Common myeloid progenitor, CD34-positive (primary cell): Measurements from ENCODE around the gene XIRP2.

Source experiments
- CTCF ChIA-PET: fragments of 350-600 bp; sonication (Branson Sonifier 250); formaldehyde crosslinking; loops from one replicate; lab custom pipeline; 2021; ENCODE audit warnings: antibody characterized with exemption; lab: Charles Lee
- POLR2A ChIA-PET: fragments of 350-600 bp; sonication (Branson Sonifier 250); formaldehyde crosslinking; loops from one replicate; lab custom pipeline; 2021; ENCODE audit warnings: antibody characterized with exemption; lab: Charles Lee
- DNase-seq, 3 donors: peaks; one replicate each; pipeline versions ENCODE4 v3.0.0 to v3.0.0-alpha.2; 2013
- H3K27ac ChIP-seq, 2 experiments: 1 replicate in 1 of 2; 2 replicates in 1 of 2; pipeline ENCODE4 v1.7.0; 2013; ENCODE audit warnings: inconsistent platforms in 2 of 2, low read length in 2 of 2, mild to moderate bottlenecking in 2 of 2, low read depth in 1 of 2, moderate library complexity in 1 of 2; ENCODE audit not compliant: severe bottlenecking in 2 of 2, insufficient read depth in 1 of 2, poor library complexity in 1 of 2
- H3K27me3 ChIP-seq, 5 experiments: replicated peaks in 2 of 5; 1 replicate in 3 of 5; 2 replicates in 2 of 5; pipeline versions ENCODE4 v1.6.1 to v1.7.0; 2013; ENCODE audit warnings: low read length in 4 of 5, mild to moderate bottlenecking in 2 of 5, moderate library complexity in 2 of 5, inconsistent platforms in 1 of 5; ENCODE audit not compliant: insufficient read depth in 5 of 5, control insufficient read depth in 4 of 5
- H3K36me3 ChIP-seq, 4 experiments: 1 replicate in 2 of 4; 2 replicates in 2 of 4; pipeline versions ENCODE4 v1.6.1 to v1.7.0; 2013; ENCODE audit warnings: low read length in 3 of 4, control low read depth in 1 of 4, mild to moderate bottlenecking in 1 of 4; ENCODE audit not compliant: control insufficient read depth in 4 of 4, insufficient read depth in 4 of 4
- H3K4me1 ChIP-seq, 4 experiments: 1 replicate in 3 of 4; 2 replicates in 1 of 4; pipeline versions ENCODE4 v1.6.1 to v1.7.1; 2013; ENCODE audit warnings: low read length in 3 of 4, mild to moderate bottlenecking in 3 of 4, control low read depth in 1 of 4, inconsistent platforms in 1 of 4, moderate library complexity in 1 of 4; ENCODE audit not compliant: control insufficient read depth in 4 of 4, insufficient read depth in 4 of 4; ENCODE audit errors: control extremely low read depth in 1 of 4
- H3K4me3 ChIP-seq, 7 experiments: 1 replicate in 4 of 7; 2 replicates in 3 of 7; pipeline versions ENCODE4 v1.5.1 to v1.7.0; 2013; ENCODE audit warnings: mild to moderate bottlenecking in 7 of 7, low read length in 6 of 7, moderate library complexity in 6 of 7, inconsistent platforms in 2 of 7, low read depth in 2 of 7, control low read depth in 1 of 7; ENCODE audit not compliant: insufficient read depth in 4 of 7, control insufficient read depth in 1 of 7; ENCODE audit errors: extremely low read depth in 1 of 7
- H3K9me3 ChIP-seq, 5 experiments: 1 replicate in 4 of 5; 2 replicates in 1 of 5; pipeline versions ENCODE4 v1.6.1 to v1.7.1; 2013; ENCODE audit warnings: low read length in 4 of 5, mild to moderate bottlenecking in 2 of 5, inconsistent platforms in 1 of 5, low read depth in 1 of 5, moderate library complexity in 1 of 5; ENCODE audit not compliant: control insufficient read depth in 4 of 5, insufficient read depth in 2 of 5; ENCODE audit errors: control extremely low read depth in 1 of 5
- whole genome bisulfite sequencing: methylation state at CpG from one replicate; pipeline ENCODE4 v1.1.5; 2013; ENCODE audit not compliant: insufficient coverage; 5-methylcytosine and 5-hydroxymethylcytosine counted together

The XIRP2 gene

DNA sequence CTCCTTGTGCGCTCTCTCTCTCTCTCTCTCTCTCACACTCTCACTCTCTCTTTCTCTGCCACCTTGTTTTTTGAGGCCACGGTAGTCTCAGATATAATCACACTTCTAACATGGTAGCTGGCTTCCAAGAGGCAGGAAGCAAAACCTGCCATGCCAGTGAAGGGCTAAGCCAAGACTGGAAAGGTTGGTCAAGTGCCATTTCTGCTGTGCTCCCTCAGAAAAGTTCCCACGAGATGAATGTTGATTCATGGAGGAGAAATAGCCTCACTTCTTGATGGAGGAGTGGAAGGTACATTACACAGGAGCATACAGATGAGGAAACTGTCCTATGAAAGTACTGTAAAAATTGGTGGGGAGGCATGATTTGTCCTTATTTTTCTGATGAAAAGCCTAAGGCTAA lies 237.9 kb downstream of the XIRP2 start:
- Histone ChIP-seq H3K9me3 (no peaks in the 10 kb centered on the region), H3K27ac (no peak overlapping the region), H3K27me3 (no peaks in the 10 kb centered on the region), H3K4me1 (peaks cover 13 to 29% (median 15%) of the 10 kb centered on the region in 4 experiments), H3K36me3 (no peaks in the 10 kb centered on the region), H3K4me3 (no peak overlapping the region)
- POLR2A ChIA-PET = interaction anchor here (0.7 kb wide), 1 partner anchor 70 kb away, joined by 3 read pairs; no protein-coding TSS in a partner anchor
- 77% methylated on average over 2 of the region's 3 CpGs for WGBS
- CTCF ChIA-PET = interaction anchor here (0.8 to 6.5 kb wide), 6 partner anchors 8 to 994 kb away, joined by 3 to 53 read pairs (median 6); no protein-coding TSS in a partner anchor
- DNase-seq = no peak

DNA sequence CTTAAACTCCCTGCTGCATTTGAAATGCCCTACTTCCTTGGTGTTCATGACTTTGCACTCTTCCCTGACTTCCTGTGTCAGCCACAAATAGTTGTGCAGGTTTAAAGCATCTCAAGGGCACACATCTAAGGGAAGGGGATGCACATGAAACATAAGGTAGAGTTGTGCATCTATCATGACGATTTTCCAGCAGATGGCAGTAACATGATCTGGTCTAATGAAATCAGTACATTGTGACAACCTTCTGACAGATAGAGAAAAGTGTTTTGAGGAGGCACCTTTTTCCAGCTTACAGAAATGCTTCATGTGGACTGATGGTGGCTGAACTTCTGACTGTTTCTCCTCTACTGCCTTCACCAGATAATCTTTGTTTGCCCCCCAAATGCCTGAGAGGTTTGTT lies 238.9 kb downstream of the XIRP2 start:
- H3K36me3 ChIP-seq = no peaks in the 10 kb centered on the region
- DNase-seq = peak; percentile 57 to 75 (median 74)
- H3K4me3 ChIP-seq = no peak overlapping the region
- ChIA-PET POLR2A (interaction anchor here (1.2 kb wide), 1 partner anchor 11 kb away, joined by 3 read pairs; no protein-coding TSS in a partner anchor), CTCF (interaction anchor here (0.6 to 6.5 kb wide), 5 partner anchors 8 to 993 kb away, joined by 3 to 53 read pairs (median 7); no protein-coding TSS in a partner anchor)
- peaks cover 8 to 22% (median 10%) of the 10 kb centered on the region in 4 experiments for H3K4me1 ChIP-seq
- H3K27ac ChIP-seq = no peak overlapping the region
- no peaks in the 10 kb centered on the region for H3K27me3 ChIP-seq
- no peaks in the 10 kb centered on the region for H3K9me3 ChIP-seq
- no CpG with 5 or more reads among the region's 1 CpG for WGBS

DNA sequence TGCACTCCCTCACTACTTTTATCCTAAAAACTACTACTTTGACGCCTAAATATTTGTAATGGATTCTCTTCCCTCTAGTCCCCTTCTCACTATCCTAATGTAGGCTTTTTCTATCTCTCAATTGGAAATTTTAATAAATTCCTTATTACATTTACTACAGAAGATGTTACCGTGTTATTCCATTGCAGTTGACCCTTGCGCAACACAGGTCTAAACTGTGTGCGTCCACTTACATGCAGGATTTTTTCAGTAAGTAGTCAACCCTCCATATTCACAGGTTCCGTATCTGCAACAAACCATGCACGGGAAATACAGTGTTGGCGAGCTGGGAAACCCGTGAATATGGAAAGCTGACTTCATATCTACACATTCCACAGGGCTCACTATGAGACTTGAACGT lies 239.8 kb downstream of the XIRP2 start:
- Histone ChIP-seq H3K27me3 (no peaks in the 10 kb centered on the region), H3K4me3 (peak overlapping the region in 1 of 7 experiments; percentile 4), H3K4me1 (peaks cover 0 to 12% (median under 1%) of the 10 kb centered on the region in 4 experiments), H3K27ac (no peak overlapping the region), H3K36me3 (no peaks in the 10 kb centered on the region), H3K9me3 (no peaks in the 10 kb centered on the region)
- 94% methylated on average over 7 of the region's 9 CpGs for WGBS
- CTCF ChIA-PET = interaction anchor here (6.5 kb wide), 1 partner anchor 82 kb away, joined by 53 read pairs; no protein-coding TSS in a partner anchor
- DNase-seq = no peak
- POLR2A ChIA-PET = interaction anchor here (1.2 kb wide), 1 partner anchor 12 kb away, joined by 3 read pairs; no protein-coding TSS in a partner anchor

DNA sequence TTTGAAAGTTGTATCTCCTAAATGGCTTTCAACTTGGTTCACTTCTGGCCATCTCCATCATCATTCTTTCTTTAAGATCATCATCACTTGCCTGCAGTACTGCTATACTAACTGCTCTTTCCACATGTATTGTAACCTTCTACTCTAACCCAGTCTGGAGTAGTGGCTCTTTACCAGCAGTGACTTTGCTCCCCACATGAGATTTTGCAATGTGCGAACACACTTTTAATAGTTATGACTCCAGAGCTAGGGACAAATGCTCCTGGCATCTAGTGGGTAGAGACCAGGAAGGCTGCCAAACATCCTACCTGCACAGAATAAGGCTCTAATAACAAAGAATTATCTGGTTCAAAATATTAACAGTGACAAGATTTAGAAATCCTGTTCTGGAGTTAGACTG lies 243.8 kb downstream of the XIRP2 start:
- peaks cover 5 to 35% (median 12%) of the 10 kb centered on the region in 4 experiments for H3K4me1 ChIP-seq
- no peaks in the 10 kb centered on the region for H3K36me3 ChIP-seq
- H3K4me3 ChIP-seq = no peak overlapping the region
- no peaks in the 10 kb centered on the region for H3K27me3 ChIP-seq
- CTCF ChIA-PET = interaction anchor here (0.9 to 2.1 kb wide), 5 partner anchors 9 to 80 kb away, joined by 3 to 6 read pairs (median 5); no protein-coding TSS in a partner anchor
- no peak for DNase-seq
- no peak overlapping the region for H3K27ac ChIP-seq
- POLR2A ChIA-PET = no interaction called here
- H3K9me3 ChIP-seq = no peaks in the 10 kb centered on the region
- WGBS = 100% methylated on average over 1 of the region's 1 CpG

DNA sequence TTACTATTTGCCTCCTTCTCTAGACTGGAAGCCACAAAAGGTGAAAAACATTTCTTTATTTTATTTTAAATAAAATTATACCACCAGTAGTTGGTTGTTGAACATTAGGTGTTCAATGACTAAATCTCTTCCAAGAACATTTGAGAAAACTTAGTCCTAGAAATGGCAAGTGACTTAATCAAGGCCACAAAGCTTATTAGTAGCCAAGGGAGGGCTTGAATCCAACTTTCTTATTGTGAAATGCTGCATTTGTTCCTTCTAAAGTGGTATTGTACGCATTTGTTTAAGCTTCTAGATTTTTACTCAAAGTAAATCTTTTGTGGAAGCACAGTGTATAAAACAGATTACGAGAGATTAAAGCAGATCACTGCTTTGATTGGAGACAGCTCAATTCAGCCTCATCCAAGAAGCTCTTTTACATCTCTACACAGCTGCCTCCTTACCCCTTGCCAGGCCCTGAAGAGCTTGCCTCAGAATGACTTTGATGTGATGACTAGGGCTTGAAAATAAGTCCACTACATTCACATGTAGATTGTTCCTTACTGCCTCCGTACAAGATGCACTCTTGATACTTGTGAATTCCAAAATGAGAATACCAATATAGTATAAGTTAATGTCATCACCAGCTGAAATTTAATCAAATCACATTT lies 244.8 kb downstream of the XIRP2 start:
- H3K9me3 ChIP-seq = no peaks in the 10 kb centered on the region
- CTCF ChIA-PET = interaction anchor here (0.6 to 1.8 kb wide), 7 partner anchors 10 to 159 kb away, joined by 3 to 5 read pairs (median 3); partner anchors contain the start of gene B3GALT1
- no peak overlapping the region for H3K27ac ChIP-seq
- POLR2A ChIA-PET = no interaction called here
- no CpG with 5 or more reads among the region's 3 CpGs for WGBS
- H3K4me1 ChIP-seq = peaks cover 8 to 34% (median 13%) of the 10 kb centered on the region in 4 experiments
- DNase-seq = no peak
- H3K27me3 ChIP-seq = no peaks in the 10 kb centered on the region
- no peaks in the 10 kb centered on the region for H3K36me3 ChIP-seq
- H3K4me3 ChIP-seq = no peak overlapping the region

DNA sequence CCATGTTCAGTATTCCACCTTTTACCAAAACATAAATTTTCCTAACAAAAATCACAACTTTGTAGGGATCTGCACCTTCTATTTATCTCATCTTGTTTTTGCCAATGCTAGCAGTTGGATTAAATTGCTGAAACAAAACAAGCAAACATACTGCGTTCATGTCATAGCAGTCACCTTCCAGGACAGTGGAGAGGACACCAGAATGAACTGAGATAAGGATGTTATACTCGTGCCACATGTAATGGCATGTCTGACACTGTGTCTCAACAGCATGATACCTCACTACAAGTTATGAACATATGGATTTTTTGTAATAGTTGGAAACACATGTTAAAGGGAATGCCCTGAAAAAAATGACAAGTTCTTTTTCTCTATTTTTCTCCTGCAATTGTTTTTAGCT lies 245.3 kb downstream of the XIRP2 start:
- no CpG with 5 or more reads among the region's 2 CpGs for WGBS
- ChIA-PET CTCF (interaction anchor here (1.0 to 1.8 kb wide), 6 partner anchors 8 to 159 kb away, joined by 3 to 5 read pairs (median 4); partner anchors contain the start of gene B3GALT1), POLR2A (no interaction called here)
- no peak for DNase-seq
- peaks cover 8 to 34% (median 13%) of the 10 kb centered on the region in 4 experiments for H3K4me1 ChIP-seq
- no peak overlapping the region for H3K27ac ChIP-seq
- no peaks in the 10 kb centered on the region for H3K27me3 ChIP-seq
- H3K36me3 ChIP-seq = no peaks in the 10 kb centered on the region
- no peaks in the 10 kb centered on the region for H3K9me3 ChIP-seq
- no peak overlapping the region for H3K4me3 ChIP-seq
